HG03442 (cell line): ENCODE measurements around the gene ADAMTS2.

ENCODE experiments used
- ATAC-seq: cut with Tn5 transposase; IDR thresholded peaks from one replicate; pipeline ENCODE4 v1.9.1; 2021; ENCODE audit warnings: mild to moderate bottlenecking, moderate library complexity; ENCODE audit not compliant: unreplicated experiment

ADAMTS2 gene

DNA sequence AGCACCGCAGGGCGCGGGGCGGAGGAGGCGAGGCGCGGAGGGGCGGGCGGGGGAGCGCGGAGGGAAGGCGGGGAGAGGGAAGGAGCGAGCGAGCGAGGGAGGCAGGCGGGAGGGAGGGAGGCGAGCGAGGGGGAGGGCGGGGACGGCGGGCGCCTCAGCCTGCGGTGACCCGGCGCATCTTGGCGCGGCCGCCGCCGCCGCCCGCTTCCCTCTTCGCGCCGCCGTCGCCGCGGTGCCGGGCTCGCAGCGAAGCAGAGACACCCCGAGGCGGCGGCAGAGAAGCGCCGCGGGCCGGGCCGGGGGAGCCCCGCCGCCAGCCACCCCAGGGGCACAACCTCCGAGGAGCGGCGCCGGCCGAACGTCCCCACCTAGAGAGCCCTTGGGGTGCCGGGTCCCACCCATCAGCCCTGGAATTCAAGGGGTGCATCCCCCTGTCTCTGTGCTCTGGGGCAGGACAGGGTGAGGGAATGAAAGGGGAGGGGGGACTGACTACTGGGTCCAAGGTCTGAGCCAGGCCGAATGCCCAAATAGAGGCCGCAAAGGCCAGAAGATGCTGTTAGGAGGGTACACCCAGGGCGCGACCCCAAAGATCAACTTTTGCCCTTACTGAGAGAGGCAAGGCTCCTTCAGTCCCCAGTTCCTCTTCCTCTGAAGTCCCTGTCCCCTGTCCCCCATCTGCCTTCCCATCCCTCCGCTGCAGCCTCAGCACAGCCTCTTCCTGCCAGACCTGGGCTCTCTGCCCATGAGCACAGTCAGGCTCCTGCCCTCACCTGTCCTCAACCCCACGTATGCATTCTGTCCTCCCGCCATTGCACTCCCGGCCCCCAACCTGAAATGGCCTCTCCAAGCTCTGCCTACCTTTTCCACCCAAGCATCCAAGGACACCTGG is at the start of gene ADAMTS2:
Gene ADAMTS2 (minus strand): TSS at position 29 of the 889 bp plus-strand sequence. CDS start 133 bp downstream, outside the sequence.
- ATAC-seq: no peak

DNA sequence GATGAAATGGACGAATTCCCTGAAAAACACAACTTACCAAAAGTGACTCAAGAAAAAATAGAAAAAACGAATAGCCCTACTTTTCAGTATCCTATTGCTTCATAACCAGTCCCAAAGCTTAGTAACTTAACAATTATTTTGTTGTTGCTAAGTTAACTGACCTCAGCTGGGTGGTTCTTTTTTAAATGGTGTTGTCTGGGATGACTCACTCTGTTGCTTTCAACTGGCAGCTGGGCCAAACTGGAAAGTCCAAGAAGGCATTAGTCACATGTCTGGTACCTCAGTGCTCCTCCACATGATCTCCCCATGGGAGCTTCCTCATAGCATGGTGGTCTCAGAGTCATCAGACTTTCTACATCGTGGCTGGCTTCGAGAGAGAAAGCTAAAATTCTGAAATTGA is 47.8 kb upstream of the ADAMTS2 start:
- ATAC-seq: no peak

GRCh38 chr5:179387151-179388110 is 42.2 kb upstream of the ADAMTS2 start:
- no peak for ATAC-seq

DNA sequence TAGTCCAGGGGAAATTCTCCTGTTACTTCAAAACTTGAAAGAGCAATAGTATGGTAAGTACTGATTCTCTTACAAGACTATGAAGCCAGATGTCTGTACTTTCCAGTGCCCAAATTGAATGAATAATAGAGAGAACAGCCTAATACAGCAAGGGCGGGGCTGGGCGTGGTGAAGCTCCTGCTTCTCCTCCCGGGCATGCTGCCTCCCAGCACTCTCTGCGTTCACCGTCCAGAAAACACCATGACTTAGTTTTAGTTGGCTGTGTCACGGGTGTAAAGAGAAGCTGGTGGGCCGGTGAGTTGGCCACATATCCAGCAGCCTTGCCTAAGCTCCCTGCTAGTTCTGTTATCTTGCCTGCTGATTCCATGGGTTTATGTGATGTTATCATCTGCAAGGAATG is 40.7 kb upstream of the ADAMTS2 start:
- no peak for ATAC-seq

- ATAC-seq: no peak
Observed at GRCh38 chr5:179382486-179382885, 37.2 kb upstream of the ADAMTS2 start.

GRCh38 chr5:179381691-179382090 is 36.4 kb upstream of the ADAMTS2 start:
- no peak for ATAC-seq

GRCh38 chr5:179380211-179381035 is 35.2 kb upstream of the ADAMTS2 start:
- ATAC-seq: no peak

- no peak for ATAC-seq
Observed at GRCh38 chr5:179379321-179379890, 34.1 kb upstream of the ADAMTS2 start.

- no peak for ATAC-seq
Observed at GRCh38 chr5:179378441-179379271, 33.4 kb upstream of the ADAMTS2 start.

- ATAC-seq: no peak
Observed at GRCh38 chr5:179378116-179378440, 32.8 kb upstream of the ADAMTS2 start.

DNA sequence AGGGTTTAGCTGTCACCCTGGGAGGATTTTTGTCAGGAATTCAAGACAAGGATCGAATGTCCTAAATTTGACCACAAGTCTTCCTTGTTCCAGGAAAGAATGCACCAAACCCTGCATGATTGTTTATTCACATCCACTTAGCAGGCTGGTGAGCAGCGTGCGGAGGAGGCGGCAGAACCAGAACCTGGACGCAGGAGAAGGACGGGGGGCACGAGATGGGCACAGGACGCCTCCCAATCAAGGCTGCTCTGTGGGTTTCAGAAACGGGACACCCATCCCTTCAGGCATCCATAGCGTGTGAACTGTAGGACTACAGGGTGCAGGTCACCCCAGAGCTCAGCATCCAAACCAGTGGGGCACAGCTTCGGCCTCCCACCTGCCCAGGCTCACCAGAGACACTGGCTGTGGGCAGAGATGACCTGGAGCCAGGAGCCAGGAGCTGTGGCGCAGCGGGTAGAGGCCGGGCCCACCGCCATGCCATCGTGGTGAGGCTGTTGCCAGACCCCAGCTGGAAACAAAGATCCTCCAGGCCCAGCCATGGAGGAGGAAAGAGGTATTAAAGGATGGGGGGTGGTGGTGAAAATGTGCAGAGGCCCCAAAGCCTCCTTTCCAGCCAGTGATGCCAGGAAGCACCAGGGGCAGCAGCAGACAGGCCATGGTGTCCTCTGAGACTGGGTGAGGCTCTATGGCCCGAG is 32.3 kb upstream of the ADAMTS2 start:
- ATAC-seq: no peak

GRCh38 chr5:179376701-179377420 is 31.6 kb upstream of the ADAMTS2 start:
- ATAC-seq: no peak

GRCh38 chr5:179375831-179376365 is 30.6 kb upstream of the ADAMTS2 start:
- ATAC-seq: no peak

- no peak for ATAC-seq
Observed at GRCh38 chr5:179375236-179375685, 30.0 kb upstream of the ADAMTS2 start.

GRCh38 chr5:179374506-179375235 is 29.4 kb upstream of the ADAMTS2 start:
- ATAC-seq: no peak

DNA sequence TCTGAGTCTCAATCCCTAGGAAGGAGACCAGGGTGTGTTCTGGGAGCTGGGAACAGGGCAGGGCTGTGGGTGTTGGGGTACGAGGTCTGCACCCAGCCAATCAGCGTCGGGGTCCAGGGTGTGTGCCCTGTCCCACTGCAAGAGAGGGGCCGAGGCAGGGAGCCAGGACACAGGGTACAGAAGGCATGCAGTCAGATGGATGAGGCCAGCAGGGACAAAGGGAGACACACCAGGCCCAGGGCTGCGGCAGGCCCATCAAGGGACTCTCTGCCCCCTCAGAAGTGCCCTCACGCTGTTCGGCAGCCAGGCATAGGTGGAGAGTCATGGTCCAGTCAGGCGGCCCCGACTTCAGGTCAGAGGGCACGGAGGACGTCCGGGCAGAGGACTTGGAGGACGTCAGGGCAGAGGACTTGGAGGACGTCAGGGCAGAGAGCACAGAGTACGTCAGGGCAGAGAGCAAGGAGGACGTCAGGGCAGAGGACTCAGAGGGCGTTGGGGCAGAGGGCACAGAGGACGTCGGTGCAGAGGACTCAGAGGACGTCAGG is 28.8 kb upstream of the ADAMTS2 start:
- no peak for ATAC-seq
